Measurements from ENCODE around the gene AKAIN1. TPM values are rescaled to one million over a fixed set of nuclear protein-coding genes. Genes with fewer than 3 reads are reported as not detected.

AKAIN1 gene
- total and polyA plus RNA-seq, 8 donors = 0.28 to 6.8 (median 0.81) TPM; not detected in 3

GRCh38 chr18:5146093-5146492 is 51.0 kb downstream of the AKAIN1 start:
- no peaks in the 10 kb centered on the region for H3K9me3 ChIP-seq
- H3K27ac ChIP-seq = no peak overlapping the region
- no peaks in the 10 kb centered on the region for H3K27me3 ChIP-seq
- FAIRE-seq (no peak), ATAC-seq (no peak), DNase-seq (no peak)
- no peak for TF ChIP-seq CTCF (IDR thresholded peaks at IDR 0.05)
- H3K36me3 ChIP-seq = no peaks in the 10 kb centered on the region
- 59 to 60% methylated on average over 4 of the region's 4 CpGs for WGBS, 2 donors
- no peaks in the 10 kb centered on the region for H3K4me1 ChIP-seq
- intact Hi-C loops (cut with DNase I) = no loop called here
- no peak overlapping the region for H3K4me3 ChIP-seq

GRCh38 chr18:5145168-5145825 is 51.8 kb downstream of the AKAIN1 start:
- no peaks in the 10 kb centered on the region for H3K27me3 ChIP-seq
- no peaks in the 10 kb centered on the region for H3K36me3 ChIP-seq
- FAIRE-seq = no peak
- 70 to 77% methylated on average over 10 of the region's 10 CpGs for WGBS, 2 donors
- H3K27ac ChIP-seq = no peak overlapping the region
- no peak for DNase-seq
- intact Hi-C loops (cut with DNase I) = no loop called here
- H3K4me1 ChIP-seq = no peaks in the 10 kb centered on the region
- no peak for ATAC-seq
- no peaks in the 10 kb centered on the region for H3K9me3 ChIP-seq
- no peak for TF ChIP-seq CTCF (IDR thresholded peaks at IDR 0.05)
- no peak overlapping the region for H3K4me3 ChIP-seq

DNA sequence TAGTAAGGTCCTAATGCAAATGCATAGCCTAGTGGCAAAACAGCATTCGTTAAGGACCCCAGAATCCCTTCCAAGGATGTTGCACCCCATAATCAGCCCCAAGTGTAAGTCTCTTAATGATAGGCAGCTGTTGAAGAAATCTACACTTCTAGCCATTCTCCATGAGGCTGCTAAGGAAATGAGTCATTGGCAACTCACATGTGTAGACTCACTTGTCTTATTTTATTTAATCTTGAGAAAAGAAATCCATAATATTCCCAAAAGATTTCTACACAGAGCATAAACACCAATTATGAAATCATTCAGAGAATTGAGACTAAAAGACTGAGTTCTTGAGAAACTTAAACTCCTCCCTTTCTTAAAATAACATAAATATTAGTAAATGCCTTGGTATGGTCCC is 52.4 kb downstream of the AKAIN1 start:
- intact Hi-C loops (cut with DNase I) = no loop called here
- Histone ChIP-seq H3K4me3 (no peak overlapping the region), H3K36me3 (no peaks in the 10 kb centered on the region), H3K27me3 (no peaks in the 10 kb centered on the region), H3K4me1 (no peaks in the 10 kb centered on the region), H3K9me3 (no peaks in the 10 kb centered on the region), H3K27ac (no peak overlapping the region)
- WGBS, 2 donors = 54 to 61% methylated on average over 1 of the region's 1 CpG
- no peak for ATAC-seq
- FAIRE-seq = no peak
- DNase-seq = no peak
- no peak for TF ChIP-seq CTCF (IDR thresholded peaks at IDR 0.05)

DNA sequence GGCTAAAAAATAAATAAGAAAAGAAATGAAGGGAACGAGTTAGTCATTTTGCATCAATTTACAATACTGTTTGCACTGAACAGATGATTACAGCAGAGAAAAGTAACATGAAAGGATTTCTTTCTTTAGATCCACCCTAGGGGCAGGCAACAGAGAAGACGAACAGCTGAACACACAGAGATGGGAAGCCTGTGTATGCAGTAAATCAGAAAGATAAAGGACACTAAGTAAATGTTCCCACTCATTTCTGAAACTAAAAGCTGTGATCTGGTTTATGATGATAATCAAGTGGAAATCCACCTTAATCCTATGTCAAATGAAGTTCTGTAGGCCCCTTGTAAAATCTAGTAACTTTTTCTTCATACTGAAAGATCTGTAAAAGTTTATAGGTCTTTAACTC is 54.2 kb downstream of the AKAIN1 start:
- Histone ChIP-seq H3K36me3 (no peaks in the 10 kb centered on the region), H3K27ac (no peak overlapping the region), H3K27me3 (no peaks in the 10 kb centered on the region), H3K4me3 (no peak overlapping the region), H3K9me3 (no peaks in the 10 kb centered on the region), H3K4me1 (no peaks in the 10 kb centered on the region)
- no peak for TF ChIP-seq CTCF (IDR thresholded peaks at IDR 0.05)
- DNase-seq (no peak), ATAC-seq (no peak), FAIRE-seq (no peak)
- intact Hi-C loops (cut with DNase I) = no loop called here
- 14 to 16% methylated on average over 2 of the region's 2 CpGs for WGBS, 2 donors

DNA sequence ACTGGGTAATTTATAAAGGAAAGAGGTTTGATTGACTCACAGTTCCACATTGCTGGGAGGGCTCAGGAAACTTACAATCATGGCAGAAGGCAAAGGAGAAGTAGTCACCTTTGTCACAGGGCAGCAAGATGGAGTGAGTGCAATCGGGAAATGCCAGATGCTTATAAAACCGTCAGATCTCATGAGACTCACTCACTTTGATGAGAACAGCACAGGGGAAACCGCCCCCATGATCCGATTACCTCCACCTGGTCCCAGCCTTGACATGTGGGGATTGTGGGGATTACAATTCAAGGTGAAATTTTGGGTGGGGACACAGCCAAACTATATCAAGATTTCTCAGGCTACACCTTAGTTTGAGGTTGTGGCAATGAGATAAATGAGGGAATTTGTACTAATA is 54.9 kb downstream of the AKAIN1 start:
- WGBS, 2 donors = 55 to 57% methylated on average over 4 of the region's 4 CpGs
- FAIRE-seq (no peak), ATAC-seq (no peak), DNase-seq (no peak)
- H3K4me1 ChIP-seq = no peaks in the 10 kb centered on the region
- H3K9me3 ChIP-seq = no peaks in the 10 kb centered on the region
- no peaks in the 10 kb centered on the region for H3K27me3 ChIP-seq
- TF ChIP-seq CTCF (IDR thresholded peaks at IDR 0.05) = no peak
- no peak overlapping the region for H3K4me3 ChIP-seq
- intact Hi-C loops (cut with DNase I) = no loop called here
- H3K36me3 ChIP-seq = no peaks in the 10 kb centered on the region
- H3K27ac ChIP-seq = no peak overlapping the region
